ENCODE measurements around the gene NACAD.
"Not testable (repeated sequence)": the region's sequence is repeated elsewhere in the genome, so short reads cannot be mapped to it uniquely, and the experiment has no call there.

The NACAD gene

DNA sequence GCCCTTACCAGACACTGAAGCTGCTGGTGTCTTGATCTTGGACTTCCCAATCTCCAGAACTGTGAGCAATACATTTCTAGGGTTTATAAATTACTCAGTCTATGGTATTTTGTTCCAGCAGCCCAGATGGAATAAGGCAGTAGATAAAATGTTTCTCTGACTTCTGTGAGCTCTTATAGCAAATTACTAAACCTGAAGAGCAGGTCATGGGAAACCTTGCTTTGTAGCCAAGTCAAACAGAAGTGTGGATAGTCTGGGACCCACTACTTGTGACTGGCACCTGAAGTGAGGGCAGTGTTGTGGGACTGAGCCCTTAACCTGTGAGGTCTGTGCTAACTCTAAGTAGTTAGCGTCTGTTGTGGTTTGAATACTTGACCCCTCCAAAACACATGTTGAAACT, 27.3 kb upstream of the NACAD start:
- DNase-seq = no peak

DNA sequence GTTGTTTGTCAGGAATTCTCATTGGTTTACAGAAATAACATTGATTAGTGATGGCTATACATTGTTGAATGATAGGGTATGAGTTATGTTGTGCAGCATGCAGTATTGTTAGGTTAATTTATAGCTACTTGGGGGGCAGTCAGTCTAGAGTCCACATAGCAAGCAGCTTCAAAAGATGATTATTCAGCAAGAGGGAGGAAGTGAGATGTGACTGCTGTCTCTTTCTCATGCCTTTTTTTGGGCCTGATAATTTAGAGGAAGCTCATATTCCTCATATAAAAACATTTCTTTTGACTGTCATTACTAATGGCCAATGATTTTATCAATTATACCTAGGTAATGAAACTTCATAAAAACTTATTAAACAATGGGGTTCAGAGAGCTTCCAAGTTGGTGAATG, 26.2 kb upstream of the NACAD start:
- no peak for DNase-seq

- not testable (repeated sequence) for DNase-seq
Observed at GRCh38 chr7:45114257-45114656, 25.5 kb upstream of the NACAD start.

- DNase-seq = no peak
Observed at GRCh38 chr7:45112648-45113047, 23.9 kb upstream of the NACAD start.

- peak; percentile 94 for DNase-seq
Observed at GRCh38 chr7:45111298-45112223, 22.8 kb upstream of the NACAD start, which contains the start of gene TBRG4. TBRG4 (minus strand) TSS chr7:45111697; CDS start chr7:45109237, 2,460 bp downstream.

DNA sequence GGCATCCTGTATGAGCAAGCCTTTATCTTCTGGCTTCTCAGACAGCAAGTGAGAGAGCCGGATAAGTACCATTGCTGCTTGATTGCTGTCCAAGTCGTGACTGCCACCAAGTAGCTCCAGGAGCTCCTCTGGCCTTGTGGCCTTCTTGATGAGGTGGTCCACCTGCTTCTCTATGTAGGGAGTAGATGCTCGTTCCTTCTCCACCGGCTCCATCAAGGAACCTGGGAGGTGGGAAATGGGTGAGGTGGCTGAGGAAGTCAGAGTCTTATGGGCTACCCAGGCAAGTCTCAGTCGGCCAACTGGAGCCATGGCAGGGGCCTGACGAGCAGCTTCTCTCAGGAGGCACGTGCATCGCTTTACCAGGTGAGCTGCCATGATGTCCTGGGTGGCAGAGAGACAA, 20.1 kb upstream of the NACAD start:
- no peak for DNase-seq

GRCh38 chr7:45107356-45107755, 18.6 kb upstream of the NACAD start:
- no peak for DNase-seq

- DNase-seq = no peak
Observed at GRCh38 chr7:45106820-45107219, 18.1 kb upstream of the NACAD start.

GRCh38 chr7:45105588-45106188, 16.9 kb upstream of the NACAD start:
- DNase-seq = no peak

DNA sequence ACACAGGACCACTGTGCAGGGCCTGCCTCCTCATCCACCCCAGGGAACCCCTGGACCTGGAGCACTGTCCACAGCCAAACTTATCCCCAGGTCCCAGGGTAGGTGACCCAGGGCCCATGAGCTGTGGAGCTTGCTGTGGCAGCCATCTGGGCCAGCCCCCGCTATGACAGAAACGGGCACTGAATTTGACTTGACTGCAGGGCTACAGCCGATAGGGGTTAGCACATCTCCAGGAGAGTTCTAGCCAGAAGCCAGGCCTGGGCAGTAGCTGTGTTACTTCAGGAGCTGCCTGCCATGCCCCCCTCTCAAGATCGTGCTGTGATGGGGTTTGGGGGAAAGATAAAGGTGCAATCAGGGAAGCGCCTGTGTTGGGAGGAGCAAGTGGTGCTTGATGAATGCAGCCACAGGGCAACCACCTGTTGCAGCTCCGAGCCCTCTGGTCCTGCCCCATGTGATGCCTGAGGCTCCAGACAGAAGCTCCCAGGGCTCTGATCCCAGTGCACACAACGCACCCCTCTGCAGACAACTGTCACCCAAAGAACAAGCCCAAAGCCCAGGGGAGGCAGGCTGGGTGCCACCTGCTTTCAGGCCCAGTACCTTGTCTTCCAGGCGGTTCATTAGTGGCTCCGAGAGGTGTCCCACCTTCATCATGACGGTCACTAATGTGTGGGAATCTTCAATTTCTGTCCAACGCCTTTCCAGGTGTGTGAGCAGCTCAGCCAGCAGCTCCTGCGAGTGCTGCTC, 16.2 kb upstream of the NACAD start:
- no peak for DNase-seq

GRCh38 chr7:45103958-45104843, 15.4 kb upstream of the NACAD start:
- no peak for DNase-seq

DNA sequence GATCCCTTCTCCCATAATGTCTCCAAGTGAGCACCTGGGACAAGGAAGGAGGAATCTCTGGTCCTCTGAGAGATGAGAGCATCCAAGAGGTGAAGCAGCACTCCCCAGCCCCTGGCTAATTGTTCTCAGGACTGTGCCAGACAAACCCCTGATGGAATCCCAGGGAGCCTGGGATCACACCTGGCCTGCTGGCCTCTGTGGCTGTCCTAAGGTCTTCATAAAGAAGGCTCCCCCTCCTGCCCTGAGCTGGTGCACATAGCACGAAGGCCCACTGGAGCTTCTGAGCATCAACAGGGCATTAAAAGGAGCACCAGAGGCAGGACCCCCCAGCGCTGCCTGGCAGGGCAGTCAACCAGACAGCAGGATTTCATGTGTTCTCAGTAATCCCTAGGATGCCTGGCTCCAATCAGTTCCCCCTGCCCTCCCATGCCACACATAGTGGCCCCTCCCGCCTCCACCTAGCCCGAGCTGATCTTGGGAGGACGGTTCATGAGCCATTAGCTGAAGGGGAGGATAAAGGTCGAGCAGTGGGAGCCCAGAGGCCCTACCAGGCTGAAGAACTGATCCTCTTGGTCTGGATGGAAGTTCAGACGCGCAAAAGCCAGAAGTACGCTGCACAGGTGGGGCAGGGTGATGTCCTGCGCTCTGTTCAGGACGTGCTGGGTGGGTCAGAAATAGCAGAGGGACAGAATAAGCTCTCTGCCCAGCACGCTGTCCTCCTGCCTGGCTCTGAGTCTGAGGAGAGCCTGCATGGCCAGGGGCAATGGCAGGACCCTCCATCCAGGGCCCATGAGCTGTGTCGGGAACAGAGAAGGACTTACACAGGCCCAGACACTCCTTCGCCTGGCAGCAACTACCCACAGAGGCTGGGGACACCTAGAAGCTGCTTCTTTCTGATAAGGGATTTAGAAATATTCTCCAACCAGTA, 14.3 kb upstream of the NACAD start:
- no peak for DNase-seq

DNA sequence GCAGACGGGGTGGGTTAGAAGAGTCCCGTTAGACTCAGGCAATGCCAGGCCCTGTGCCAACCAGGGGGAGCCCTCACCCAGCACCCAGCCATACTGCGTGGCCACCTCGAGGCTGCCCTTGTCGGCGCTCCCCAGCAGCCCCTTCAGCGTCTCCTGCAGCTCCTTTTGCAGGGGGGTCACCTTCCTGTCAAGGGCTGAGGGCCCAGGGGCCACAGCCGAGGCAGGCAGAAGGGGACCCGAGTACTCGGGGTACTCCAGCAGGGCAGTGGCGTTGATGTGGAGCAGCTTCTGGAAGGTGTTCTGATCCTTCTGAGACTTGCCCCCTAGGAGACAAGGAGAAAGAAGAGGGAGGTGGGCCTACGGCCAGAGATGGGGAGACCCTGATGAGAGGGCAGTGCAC, 13.0 kb upstream of the NACAD start:
- no peak for DNase-seq

- no peak for DNase-seq
Observed at GRCh38 chr7:45100761-45101480, 12.2 kb upstream of the NACAD start.

DNA sequence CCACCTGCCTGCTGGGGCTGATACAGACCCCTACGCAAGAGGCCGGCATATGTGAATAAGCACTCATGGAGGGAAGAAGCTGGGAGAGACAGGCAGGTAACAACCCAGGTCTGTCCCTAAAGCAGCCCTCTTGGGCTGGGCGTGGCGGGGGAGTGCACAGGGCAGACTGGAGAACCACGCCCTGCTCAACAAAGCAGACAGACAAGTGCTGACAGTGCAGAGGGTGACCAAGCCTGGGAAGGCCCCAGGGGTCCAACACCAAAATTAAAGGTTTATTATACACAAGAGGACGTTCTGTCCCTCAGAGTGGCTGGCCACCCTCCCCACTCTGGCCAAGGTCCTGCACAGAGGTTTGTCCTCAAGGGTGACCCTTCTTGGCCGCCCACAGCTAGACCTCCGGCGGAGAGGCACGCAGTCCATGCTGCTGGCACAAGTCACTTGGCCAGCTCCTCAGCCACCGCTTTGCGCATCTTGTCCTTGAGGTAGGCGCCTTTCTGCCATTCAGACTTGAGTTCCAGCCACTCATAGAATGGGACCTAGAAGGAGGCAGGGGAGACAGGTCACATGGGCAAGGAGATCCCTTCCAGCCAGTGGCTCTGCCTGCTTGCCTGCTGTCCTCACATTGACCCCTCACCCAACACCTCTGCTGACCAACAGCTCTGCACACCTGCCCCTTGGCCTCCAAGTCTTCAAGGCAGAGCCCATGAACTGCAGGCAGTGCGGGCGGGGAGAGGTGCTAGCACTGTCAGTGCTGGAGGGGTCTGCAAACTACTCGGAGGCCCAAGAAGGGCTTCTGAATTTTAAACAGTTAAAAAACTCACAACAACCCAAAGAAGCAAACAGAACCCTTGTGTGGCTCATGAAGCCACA, 11.4 kb upstream of the NACAD start:
- DNase-seq = no peak

- no peak for DNase-seq
Observed at GRCh38 chr7:45098983-45099839, 10.4 kb upstream of the NACAD start.

DNA sequence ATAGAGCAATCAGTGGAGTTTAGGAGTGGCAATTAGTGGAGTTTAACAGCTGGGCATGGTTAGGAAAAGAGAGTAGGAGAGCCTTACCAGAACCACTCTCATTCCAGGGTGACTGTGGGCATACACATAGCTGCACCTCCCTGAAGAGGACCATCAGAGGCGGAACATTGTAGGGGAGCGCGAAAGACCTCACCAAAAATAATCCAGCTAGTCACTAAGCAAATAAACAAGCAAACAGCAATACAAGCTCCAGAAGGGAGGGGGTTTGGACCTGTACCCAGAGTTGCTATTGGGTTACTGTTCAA, 4.1 kb upstream of the NACAD start:
- DNase-seq = no peak

GRCh38 chr7:45092100-45092930, 3.5 kb upstream of the NACAD start:
- DNase-seq = no peak
